NCI-H345 (cell line): ENCODE data around the gene TMEM208.

Source experiments
- DNase-seq: peaks from one replicate; lab custom pipeline; 2025; lab: John Stamatoyannopoulos, UW

Gene TMEM208

DNA sequence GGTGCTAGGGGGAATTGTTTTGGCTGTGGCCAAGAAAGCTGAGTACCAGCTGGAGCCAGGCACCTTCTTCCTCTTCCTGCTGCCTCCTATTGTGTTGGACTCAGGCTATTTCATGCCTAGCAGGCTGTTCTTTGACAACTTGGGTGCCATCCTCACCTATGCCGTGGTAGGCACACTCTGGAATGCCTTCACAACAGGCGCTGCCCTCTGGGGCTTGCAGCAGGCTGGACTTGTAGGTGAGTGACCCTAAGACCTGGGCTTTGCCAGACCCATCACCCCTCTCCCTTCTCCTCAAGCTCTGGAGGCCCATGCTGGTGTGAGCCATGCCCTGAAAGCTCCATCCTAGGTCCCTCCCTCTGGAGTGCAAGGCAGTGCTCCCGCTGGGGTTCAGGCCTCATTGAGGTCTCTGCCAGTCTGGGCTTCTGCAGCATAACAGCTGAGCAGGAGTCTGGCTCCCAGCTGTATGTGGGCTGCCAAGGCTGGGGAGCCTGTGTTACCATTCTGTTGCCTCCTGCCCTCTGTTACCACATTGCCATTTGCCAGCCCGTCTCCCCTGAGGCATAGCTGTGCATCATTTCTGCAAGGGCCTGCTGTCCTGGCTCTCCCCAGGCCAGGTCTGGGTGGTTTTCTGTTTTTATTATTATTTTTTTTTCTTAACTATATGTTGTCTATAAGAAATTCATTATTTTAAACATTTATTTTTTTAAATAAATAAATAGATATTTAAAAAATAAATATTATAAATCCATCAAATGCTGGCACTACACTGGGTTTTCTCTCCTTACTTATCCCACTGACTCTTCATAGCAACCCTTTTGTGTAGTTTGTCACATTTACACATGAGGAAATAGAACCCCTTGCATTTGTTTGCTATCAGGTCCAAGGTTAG, 25.9 kb downstream of the TMEM208 start:
- DNase-seq: no peak

- DNase-seq: no peak
Measured at GRCh38 chr16:67254801-67255552, 28.0 kb downstream of the TMEM208 start.

GRCh38 chr16:67255553-67256221, 28.8 kb downstream of the TMEM208 start:
- DNase-seq: no peak

DNA sequence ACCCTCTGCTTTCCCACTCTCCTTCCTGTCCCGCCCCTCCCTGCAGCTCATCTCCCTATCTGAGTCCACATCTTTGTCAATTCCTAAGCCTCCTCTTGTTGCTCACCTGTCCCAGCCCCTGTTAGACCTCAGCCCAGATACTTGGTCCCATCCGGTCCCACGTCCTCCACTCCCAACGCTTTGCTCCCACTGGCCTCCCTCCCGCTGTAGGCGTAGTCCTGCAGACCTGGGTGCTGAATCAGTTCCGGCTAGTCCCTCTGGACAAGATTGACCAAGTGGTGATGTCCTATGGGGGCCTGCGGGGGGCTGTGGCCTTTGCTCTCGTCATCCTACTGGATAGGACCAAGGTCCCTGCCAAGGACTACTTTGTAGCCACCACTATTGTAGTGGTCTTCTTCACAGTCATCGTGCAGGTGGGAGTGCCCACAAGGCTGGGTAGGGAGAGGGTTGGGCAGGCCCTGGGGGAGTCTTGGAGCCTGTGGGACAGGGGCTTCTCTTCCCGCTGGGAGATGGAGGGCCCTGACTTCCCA, 29.8 kb downstream of the TMEM208 start:
- no peak for DNase-seq

DNA sequence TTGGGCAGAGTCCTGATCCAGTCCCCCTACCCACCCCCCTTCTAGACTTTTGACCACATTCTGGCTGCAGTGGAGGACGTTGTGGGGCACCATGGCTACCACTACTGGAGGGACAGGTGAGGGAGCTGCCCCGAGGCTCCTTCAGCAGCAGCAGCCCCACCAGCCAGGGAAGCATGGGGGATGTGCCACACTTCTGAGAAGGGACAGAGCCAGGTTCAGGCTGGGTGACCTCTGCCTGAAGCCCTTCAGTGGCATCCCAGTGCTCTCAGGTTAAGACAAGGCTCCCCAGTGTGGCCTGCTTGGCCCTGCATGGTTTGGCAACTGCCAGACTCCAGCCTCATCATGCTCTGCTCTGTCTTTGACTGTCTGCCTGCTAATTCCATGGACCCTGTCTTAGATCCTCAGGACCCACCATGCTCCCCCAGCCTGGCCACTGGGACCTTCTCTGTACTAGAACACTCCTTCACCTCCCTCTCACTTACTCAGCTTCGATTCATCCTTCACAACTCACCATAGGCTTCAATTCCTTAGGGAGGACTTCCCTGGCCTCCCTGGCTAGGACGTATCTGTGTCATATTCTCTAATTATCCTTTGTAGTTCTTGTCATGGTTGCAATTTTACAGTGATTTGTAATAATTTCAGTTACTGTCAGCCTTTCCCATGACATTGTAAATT, 30.7 kb downstream of the TMEM208 start:
- DNase-seq: no peak

- no peak for DNase-seq
Measured at GRCh38 chr16:67258161-67258835, 31.4 kb downstream of the TMEM208 start.

DNA sequence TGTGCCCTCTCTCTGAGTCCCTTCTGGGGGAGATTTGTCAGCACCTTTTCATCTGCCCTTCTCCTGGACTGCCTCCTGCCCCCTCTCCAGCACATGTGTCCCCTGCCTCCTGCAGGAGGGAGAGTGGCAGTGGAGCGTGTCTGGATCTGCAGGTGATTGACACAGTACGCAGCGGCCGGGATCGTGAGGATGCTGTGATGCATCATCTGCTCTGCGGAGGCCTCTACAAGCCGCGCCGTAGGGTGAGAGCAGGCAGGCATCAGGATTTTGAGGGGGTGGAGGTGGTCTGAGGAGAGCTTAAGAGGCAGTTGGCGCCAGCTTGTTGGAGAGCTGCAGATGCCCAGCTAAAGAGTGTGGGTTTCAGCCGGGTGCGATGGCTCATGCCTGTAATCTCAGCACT, 32.8 kb downstream of the TMEM208 start:
- no peak for DNase-seq

- peak; percentile 21 for DNase-seq
Measured at GRCh38 chr16:67260426-67261063, 33.6 kb downstream of the TMEM208 start.

DNA sequence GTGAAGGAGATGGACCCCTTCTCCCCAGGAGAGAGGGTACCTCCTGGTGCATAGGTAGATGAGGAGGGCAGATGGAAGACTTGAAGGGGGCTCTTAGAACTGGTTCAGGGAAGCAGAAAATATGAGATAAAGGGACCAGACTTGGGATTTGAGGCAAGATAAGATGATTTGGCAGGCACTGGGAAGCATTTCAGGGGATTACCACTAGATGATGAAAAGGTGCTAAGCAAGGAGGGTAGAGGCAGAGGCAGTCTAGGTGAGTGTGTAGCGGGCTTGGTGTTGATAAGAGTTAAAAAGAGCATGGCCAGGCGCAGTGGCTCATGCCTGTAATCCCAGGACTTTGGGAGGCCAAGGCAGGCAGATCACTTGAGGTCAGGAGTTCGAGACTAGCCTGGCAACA, 36.3 kb downstream of the TMEM208 start:
- DNase-seq: no peak

GRCh38 chr16:67264277-67264676, 37.3 kb downstream of the TMEM208 start:
- no peak for DNase-seq

GRCh38 chr16:67264866-67265265, 37.9 kb downstream of the TMEM208 start:
- DNase-seq: no peak

GRCh38 chr16:67265834-67266233, 38.9 kb downstream of the TMEM208 start:
- no peak for DNase-seq

- DNase-seq: no peak
Measured at GRCh38 chr16:67268136-67268579, 41.2 kb downstream of the TMEM208 start.

- DNase-seq: no peak
Measured at GRCh38 chr16:67269766-67270165, 42.8 kb downstream of the TMEM208 start.

DNA sequence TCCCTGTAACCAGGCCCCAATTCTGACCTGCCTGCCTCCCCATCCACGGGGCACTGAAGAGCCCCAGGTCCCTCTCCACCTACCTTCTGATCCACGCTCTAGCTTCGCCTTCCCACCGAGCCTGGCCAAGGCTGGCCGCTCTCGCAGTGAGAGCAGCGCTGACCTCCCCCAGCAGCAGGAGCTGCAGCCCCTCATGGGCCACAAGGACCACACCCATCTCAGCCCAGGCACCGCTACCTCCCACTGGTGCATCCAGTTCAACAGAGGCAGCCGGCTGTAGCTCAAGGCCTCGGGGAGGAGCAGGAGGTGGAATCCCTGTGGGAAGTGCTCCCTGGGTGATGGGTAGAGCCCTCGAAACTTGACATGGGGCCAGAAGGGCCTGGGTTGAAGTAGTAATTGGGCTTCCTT, 44.0 kb downstream of the TMEM208 start:
- no peak for DNase-seq

DNA sequence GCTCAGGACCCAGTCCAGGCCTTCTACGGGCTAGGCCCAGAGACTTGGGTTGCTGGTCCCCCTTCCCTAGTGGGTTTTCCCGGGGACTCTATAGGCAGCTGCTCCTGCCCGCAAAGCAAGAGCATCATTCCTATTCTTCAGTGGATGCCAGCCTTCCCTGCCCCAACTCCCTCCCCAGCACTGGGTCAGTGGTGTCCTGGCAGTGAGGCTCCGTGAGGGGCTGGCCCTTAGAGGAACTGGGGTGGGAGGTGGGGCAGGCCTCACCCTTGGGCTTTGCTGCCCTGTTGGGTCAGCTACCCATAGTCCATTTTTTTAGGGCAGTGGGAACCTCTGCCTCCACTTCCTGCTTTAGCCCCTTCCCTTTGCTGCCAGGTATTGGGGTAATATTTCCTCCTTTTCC, 44.5 kb downstream of the TMEM208 start:
- DNase-seq: no peak

DNA sequence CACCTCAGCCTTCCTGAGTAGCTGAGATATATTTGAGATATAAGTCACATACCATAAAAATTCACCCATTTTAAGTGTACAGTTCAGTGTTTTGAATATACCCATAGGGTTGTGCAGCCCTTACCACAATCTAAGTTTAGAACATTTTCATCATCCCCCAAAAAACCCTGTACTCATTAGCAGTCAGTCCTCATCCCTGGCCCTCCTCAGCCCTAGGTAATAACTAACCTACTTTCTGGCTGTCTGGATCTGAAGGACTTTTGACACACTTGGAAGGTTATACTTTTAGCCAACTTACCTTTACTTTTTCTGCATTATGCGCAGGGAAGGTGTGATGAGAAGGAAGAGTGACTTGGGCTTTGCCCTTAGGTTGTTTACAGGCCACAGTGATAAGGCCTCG, 48.4 kb downstream of the TMEM208 start:
- no peak for DNase-seq

- no peak for DNase-seq
Measured at GRCh38 chr16:67277294-67277998, 50.5 kb downstream of the TMEM208 start.

DNA sequence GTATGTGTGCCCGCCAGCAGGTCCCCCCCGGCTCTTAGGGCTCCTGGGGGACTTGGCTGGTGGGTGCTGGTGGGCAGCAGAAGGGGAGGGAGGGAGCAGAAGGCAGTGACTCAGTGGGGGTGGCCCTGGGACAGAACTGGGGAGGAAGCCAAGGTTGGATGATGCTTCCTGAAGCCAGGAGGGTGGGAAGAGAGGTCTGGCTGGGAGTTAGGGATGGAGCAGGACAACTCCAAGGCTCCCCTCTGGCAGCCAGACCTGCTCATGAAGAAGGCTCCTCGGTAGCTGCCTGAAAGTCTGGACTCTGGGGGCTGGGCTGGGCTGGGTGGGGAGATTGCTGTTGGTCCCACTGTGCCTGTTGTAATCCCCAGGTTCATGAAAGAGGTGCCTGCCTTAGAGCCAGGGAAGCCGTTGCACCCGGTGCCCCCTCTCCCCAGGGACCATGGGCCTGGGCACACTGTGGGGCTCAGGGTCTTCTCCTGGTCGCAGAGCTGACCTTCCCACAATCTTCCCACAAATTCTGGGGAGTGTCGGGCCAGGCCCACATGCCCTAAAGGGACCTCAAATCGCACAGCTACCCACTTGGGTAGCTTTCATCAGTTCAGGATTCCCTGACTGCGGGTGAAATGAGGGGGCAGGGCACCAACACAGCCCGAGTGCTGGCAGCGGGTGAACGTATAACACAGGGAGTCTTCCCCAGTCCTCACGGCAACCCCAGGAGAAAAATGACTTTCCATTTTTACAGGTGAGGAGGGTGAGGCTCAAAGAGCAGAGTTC, 51.3 kb downstream of the TMEM208 start:
- no peak for DNase-seq
